HuH-7.5 (cell line): ENCODE measurements around the gene PTPRN.

Experiments
- DNase-seq: peaks from one replicate; pipeline ENCODE4 v3.0.0; 2011; ENCODE audit warnings: low spot score

The PTPRN gene

DNA sequence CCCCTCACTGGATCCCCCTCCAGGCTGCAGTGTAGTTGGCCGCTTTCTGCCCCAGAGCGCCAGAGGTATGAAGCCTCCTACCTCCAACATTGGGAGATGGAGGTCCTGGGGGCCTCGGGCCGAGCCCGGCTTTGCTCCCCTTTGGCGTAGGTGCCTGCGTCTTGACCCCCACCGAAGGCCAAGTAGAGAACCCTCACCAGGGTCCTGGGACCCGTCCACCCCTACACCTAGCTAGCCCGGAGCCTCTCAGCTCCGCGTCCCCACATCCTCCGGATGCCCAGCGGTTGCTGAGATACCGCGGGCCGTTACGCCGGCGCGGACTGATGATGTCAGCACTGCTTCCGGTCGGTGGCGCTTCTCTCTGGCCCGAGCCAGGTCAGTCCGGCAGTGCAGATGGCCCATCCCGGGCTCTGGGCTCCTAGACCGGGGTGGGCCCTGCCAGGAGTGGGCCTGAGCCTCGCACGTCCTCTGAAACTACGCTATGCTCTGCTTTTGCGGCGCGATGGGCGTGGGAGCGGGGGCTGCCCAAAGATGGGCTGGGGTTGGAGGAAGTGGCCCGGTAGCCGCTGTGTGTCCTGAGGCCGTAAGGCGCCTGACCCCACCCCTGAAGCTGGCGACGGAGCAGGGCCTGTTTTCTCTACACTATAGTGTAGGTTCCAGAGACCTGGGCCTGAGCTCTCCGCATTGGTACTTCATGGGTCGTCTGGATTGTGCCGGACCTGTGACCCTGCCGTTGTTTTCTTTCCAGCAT is 63.9 kb downstream of the PTPRN start, which contains the start of the genes GLB1L and STK16:
TSS of gene GLB1L (minus strand) at position 297 of the 751 bp plus-strand sequence. CDS start 1,871 bp downstream, outside the sequence.
TSS of gene STK16 (plus strand) at position 332 of the 751 bp plus-strand sequence. CDS start 521 bp downstream, outside the sequence.
- DNase-seq: peak; percentile 95

DNA sequence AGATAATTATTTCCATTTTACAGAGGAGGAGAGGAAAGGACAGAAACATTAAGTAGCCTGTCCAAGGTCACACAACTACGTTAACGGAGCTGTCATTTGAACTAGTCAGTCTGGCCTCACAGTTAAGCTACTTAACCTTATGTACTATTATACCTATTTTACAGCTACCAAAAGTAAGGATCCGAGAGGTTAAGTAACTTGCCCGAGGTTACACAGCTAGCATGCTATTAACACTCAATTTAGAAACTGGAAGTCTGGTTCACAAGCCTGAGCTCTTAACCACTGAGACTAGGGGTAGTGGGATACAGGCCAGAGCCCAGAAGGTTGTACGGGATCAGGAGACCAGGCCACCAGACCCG is 64.4 kb downstream of the PTPRN start:
- no peak for DNase-seq

DNA sequence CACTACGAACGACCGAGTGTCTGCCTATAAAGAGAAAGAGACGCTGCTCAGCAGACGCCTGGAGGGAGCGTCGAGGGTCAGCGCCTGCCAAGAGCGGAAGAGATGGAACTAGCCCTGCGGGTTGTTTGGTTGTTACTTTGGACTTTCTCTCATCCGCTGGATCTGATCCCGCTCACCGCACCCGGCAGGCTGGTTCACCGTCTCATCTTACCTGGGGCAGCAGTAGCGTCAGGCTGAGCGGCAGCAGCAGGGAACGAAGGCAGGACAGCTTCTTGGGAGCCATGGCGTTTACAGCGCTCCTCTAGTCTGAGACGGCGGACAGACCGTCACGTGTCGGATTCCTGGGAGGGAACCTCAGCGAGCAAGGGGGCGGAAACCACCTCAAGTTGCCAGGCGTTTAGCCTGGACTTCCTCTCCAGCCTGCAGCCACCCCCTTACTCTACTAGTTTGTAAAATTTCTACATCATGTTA is 65.9 kb downstream of the PTPRN start:
- DNase-seq: no peak
